Measurements from ENCODE around the gene MFSD2B.

- TF ChIP-seq POLR2A (IDR thresholded peaks at IDR 0.05) = no peak
- no peak for TF ChIP-seq CTCF (IDR thresholded peaks at IDR 0.05)
Observed at GRCh38 chr2:24011250-24012104, 1.6 kb downstream of the MFSD2B start.
